Peyer's patch (tissue), 4 donors: ENCODE data around the gene COMMD7.

Source experiments
- POLR2A ChIP-seq, 2 donors: fragments of 450-650 bp; IDR thresholded peaks; one replicate each; pipeline ENCODE4 v1.5.1; 2017; ENCODE audit warnings: antibody characterized with exemption in 2 of 2, mild to moderate bottlenecking in 2 of 2, moderate library complexity in 2 of 2
- TF ChIP-seq, protein P1 (sequence below), 6 experiments: fragments of 450-650 bp in 4 of 6; fragments of 200-600 bp in 2 of 6; sonication (generic) in 1 of 6; IDR thresholded peaks; one replicate each; pipeline ENCODE4 v1.5.1; 2017 to 2019; ENCODE audit warnings: antibody characterized with exemption in 6 of 6, mild to moderate bottlenecking in 3 of 6, moderate library complexity in 1 of 6

DNA sequence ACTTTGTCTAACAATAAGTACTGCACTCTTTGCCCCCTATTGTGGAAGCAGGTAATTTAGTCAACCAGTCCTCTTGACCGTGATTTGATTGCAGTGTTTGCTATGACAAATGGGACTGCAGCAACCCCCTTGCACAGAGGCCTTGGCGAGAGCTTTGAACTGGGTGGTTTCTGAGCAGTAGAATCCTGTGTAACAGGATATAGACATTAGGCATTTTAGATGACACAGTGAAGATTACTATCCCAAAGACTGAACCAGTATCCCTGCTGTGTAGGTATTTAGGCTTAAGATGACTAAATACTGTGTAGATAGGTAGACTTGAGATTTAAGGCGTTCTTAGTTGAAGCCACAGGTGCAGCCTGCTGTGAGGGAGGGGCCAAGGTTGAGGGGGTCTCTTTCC, 28.8 kb upstream of the COMMD7 start:
- TF ChIP-seq, protein P1, sequence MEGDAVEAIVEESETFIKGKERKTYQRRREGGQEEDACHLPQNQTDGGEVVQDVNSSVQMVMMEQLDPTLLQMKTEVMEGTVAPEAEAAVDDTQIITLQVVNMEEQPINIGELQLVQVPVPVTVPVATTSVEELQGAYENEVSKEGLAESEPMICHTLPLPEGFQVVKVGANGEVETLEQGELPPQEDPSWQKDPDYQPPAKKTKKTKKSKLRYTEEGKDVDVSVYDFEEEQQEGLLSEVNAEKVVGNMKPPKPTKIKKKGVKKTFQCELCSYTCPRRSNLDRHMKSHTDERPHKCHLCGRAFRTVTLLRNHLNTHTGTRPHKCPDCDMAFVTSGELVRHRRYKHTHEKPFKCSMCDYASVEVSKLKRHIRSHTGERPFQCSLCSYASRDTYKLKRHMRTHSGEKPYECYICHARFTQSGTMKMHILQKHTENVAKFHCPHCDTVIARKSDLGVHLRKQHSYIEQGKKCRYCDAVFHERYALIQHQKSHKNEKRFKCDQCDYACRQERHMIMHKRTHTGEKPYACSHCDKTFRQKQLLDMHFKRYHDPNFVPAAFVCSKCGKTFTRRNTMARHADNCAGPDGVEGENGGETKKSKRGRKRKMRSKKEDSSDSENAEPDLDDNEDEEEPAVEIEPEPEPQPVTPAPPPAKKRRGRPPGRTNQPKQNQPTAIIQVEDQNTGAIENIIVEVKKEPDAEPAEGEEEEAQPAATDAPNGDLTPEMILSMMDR (IDR thresholded peaks at IDR 0.05), result no peak
- TF ChIP-seq POLR2A (IDR thresholded peaks at IDR 0.05), result no peak
